ENCODE measurements around the gene ZSCAN16.
"Not testable (repeated sequence)": the region's sequence is repeated elsewhere in the genome, so short reads cannot be mapped to it uniquely, and the experiment has no call there.

ZSCAN16 gene

GRCh38 chr6:28115799-28116198 lies 8.6 kb upstream of the ZSCAN16 start:
- no peak for TF ChIP-seq CTCF (IDR thresholded peaks at IDR 0.05; ENCODE audit: low read depth, low read length)
- no peak overlapping the region for H3K4me3 ChIP-seq (ENCODE audit: low read depth, low read length)

- TF ChIP-seq CTCF (IDR thresholded peaks at IDR 0.05; ENCODE audit: low read depth, low read length), result no peak
Observed at GRCh38 chr6:28117386-28118050, 6.9 kb upstream of the ZSCAN16 start.

GRCh38 chr6:28118217-28118616 lies 6.2 kb upstream of the ZSCAN16 start:
- no peak for TF ChIP-seq CTCF (IDR thresholded peaks at IDR 0.05; ENCODE audit: low read depth, low read length)

More at GRCh38 chr6:28117386-28118050, 6.9 kb upstream of the ZSCAN16 start:
- no peak overlapping the region for H3K4me3 ChIP-seq (ENCODE audit: low read depth, low read length)

GRCh38 chr6:28121876-28122275 lies 2.5 kb upstream of the ZSCAN16 start:
- no peak overlapping the region for H3K4me3 ChIP-seq (ENCODE audit: low read depth, low read length)
- TF ChIP-seq CTCF (IDR thresholded peaks at IDR 0.05; ENCODE audit: low read depth, low read length), result no peak

More at GRCh38 chr6:28118217-28118616, 6.2 kb upstream of the ZSCAN16 start:
- no peak overlapping the region for H3K4me3 ChIP-seq (ENCODE audit: low read depth, low read length)

- not testable (repeated sequence) for H3K4me3 ChIP-seq (ENCODE audit: low read depth, low read length)
Observed at GRCh38 chr6:28122283-28122682, 2.1 kb upstream of the ZSCAN16 start.

- no peak for TF ChIP-seq CTCF (IDR thresholded peaks at IDR 0.05; ENCODE audit: low read depth, low read length)
- peak overlapping the region; percentile 75 for H3K4me3 ChIP-seq (ENCODE audit: low read depth, low read length)
Observed at GRCh38 chr6:28124971-28125353, 553 bp downstream of the ZSCAN16 start.

GRCh38 chr6:28125401-28125800 lies 992 bp downstream of the ZSCAN16 start:
- no peak overlapping the region for H3K4me3 ChIP-seq (ENCODE audit: low read depth, low read length)
- no peak for TF ChIP-seq CTCF (IDR thresholded peaks at IDR 0.05; ENCODE audit: low read depth, low read length)

- TF ChIP-seq CTCF (IDR thresholded peaks at IDR 0.05; ENCODE audit: low read depth, low read length), result peak; percentile 24; the same call in 1 of the 2 replicates
- H3K4me3 ChIP-seq (ENCODE audit: low read depth, low read length), result no peak overlapping the region
Observed at GRCh38 chr6:28134015-28134414, 9.6 kb downstream of the ZSCAN16 start.

All from WI38 (cell line).